Measurements from ENCODE around the gene ASB11.

Gene ASB11, protein sequence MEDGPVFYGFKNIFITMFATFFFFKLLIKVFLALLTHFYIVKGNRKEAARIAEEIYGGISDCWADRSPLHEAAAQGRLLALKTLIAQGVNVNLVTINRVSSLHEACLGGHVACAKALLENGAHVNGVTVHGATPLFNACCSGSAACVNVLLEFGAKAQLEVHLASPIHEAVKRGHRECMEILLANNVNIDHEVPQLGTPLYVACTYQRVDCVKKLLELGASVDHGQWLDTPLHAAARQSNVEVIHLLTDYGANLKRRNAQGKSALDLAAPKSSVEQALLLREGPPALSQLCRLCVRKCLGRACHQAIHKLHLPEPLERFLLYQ

DNA sequence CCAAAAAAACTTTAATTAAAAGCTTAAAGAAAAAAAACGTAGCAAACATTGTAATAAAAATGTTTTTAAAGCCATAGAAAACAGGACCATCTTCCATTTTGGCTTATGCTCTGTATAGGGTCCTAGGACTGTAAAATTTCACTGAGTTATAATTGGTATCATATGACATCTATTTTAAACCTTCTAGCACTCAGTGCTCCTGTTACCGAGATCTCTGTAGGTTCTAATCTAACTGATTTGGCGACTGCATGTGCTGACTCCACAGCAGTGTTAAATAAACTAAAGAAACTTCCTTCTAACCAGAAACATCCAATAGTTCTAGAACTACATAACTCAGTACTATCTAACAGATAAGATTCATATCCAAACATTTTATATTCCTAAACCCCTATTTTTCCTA, at the start of gene ASB11:
TSS of gene ASB11 (minus strand) at position 132 of the 400 bp plus-strand sequence. CDS start at position 97, 35 bp downstream.
- in situ Hi-C loops (cut with HindIII; ENCODE audit: low sequenced_read_pairs), result no loop called here

DNA sequence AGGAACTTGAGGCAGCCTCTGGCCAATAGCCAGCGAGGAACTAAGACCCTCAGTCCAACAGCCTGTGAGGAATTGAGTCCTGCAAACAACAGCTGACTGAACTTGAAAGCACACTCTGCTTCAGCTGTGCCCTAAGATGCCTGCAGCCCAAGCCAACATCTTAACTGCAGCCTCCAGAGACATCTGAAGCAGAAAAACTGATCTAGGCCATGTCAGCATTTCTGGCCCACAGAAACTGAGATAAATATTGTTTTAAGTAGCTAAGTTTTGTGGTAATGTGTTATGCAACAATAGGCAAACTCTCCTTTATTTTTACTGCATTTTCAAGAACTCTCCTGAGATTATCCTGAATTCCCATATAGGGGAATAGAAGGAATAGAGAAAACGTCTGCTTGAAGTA, 44.3 kb upstream of the ASB11 start:
- in situ Hi-C loops (cut with HindIII; ENCODE audit: low sequenced_read_pairs), result no loop called here

DNA sequence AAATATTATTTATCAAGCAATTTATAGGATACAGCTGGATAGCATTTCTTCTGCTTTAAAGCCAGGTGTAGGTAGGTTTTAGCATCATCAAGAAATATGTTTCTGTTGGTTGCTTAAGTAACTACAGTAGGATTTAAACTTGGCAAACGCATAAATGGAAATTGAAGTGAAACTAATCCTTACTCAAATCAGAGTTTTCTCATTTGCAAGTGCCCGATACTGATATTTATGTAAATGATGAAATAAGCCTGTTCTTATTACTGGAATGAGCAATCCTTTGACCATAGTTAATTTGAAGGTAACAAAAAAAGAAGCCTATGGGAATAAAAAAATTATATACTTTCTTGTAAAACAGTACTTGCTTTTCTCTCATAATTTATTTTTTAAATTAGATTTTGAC, 43.1 kb upstream of the ASB11 start:
- in situ Hi-C loops (cut with HindIII; ENCODE audit: low sequenced_read_pairs), result no loop called here

DNA sequence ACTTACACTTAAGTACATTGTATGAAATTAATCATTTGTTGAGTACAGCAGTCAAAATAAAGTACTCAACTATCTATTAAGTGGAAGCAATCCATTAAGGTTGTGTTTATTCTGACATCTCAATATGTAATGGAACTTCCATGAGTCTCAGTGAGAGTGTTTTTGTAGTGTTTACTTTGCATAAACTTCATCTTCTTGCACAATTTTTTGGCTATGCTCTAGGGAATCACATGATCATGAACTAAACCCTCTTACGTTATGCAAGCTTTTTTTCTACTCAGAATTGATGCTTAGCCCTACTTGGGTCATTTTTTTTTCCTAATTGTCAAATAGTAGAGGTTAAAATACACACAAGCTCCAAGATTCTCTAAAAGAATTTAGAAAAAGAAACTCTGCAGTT, 41.0 kb upstream of the ASB11 start:
- in situ Hi-C loops (cut with HindIII; ENCODE audit: low sequenced_read_pairs), result no loop called here

DNA sequence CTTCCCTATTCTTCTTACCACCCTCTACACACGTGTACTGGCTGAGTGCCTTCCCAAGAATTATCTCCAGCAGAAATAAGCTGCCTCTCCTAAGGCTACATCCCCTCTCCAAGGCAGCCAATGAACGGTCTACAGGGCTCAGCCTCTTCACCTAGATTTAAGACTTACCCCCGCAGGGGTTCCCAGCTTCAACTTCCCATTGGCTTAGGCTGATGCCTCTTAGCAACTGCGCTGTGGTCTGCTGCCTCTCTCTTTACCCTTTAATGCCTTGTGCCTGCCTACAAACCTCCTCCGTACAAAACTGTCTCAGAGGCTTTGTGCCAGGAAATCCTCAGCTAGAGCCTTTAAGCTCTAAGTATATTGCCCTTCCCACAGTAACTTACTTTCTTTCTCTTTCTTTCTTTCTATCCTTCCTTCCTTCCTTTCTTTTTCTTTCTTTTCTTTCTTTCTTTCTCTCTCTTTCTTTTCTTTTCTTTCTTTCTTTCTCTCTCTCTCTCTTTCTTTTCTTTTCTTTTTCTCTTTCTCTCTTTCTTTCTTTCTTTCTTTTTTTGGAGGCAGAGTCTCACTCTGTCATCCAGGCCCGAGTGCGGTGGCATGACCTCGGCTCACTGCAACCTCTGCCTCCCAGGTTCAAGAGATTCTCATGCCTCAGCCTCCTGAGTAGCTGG, 35.0 kb upstream of the ASB11 start:
- in situ Hi-C loops (cut with HindIII; ENCODE audit: low sequenced_read_pairs), result no loop called here

DNA sequence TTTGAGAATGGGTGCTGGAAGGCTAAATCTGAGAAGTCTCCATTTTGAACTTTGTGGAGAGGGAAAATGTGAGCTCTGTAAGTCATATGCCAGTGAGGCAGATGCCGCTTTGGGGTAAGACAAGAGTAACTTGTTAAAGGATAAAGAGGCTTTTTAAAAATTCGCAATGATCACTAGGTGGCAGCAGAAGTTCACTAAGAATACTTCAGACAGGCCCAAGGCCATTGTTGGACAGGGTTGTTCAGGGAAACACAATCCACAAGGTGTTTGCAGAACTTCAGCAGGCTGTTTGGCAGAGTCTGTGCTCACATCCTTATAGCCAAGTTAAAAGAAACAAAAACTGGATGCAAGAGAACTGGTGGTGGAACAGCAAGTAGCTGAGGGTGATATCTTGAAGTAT, 33.6 kb upstream of the ASB11 start:
- in situ Hi-C loops (cut with HindIII; ENCODE audit: low sequenced_read_pairs), result no loop called here

DNA sequence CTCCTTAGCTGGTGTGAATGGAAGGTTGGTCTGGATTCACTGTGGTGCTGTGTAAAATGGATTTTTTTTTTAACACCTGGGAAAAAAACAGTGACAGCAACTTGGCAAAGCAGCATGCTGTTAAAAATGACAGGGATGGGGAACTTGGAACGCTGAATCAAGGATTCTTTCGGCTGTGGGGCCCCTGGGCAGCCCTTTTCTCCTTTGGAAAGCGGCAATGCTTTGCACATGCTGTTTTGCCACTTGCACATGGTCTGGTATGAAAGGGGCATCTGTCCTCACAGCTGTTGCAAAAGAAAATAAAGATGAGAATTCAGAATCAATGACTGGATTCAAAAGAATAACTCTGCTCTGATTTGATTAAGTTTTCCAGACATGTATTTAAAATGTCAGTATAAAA, 30.5 kb upstream of the ASB11 start:
- in situ Hi-C loops (cut with HindIII; ENCODE audit: low sequenced_read_pairs), result no loop called here

DNA sequence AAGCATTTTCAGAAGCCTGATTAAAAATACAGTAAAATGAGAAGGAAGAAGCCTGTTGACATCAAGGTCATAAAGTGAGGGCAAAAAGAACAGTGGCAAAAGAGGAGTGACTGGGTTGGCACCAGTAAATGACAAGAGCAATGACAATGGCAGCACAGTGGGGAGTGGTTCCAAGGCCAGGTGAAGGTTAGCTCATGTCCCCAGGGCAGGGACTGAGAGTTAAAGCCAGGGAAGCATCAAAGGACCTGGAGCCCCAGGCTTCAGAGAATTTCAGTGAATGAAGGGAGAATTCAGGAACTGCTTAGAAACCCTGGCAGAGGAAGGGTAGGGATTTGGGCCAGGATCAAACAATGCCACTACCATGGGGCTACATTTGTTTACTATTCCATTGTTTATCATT, 28.7 kb upstream of the ASB11 start:
- in situ Hi-C loops (cut with HindIII; ENCODE audit: low sequenced_read_pairs), result no loop called here

DNA sequence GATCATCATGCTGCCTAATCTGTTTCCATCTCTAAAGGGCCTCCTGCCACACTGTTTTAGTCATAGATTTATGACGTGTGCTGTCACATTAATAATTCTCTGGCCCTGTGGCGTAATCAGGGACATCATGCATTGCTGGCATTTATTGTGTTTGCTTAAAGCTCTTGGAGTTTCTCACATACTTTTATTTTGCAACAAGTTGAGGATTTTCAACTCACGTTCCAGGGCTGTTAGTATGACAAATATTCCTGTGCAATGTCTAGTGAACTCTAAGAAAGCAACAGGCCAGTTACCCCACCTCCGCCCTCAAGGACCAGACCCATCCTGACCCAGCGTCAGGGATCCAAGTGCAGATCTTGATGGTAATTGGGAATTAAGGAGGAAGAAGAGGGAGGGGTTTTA, 27.6 kb upstream of the ASB11 start:
- in situ Hi-C loops (cut with HindIII; ENCODE audit: low sequenced_read_pairs), result no loop called here

DNA sequence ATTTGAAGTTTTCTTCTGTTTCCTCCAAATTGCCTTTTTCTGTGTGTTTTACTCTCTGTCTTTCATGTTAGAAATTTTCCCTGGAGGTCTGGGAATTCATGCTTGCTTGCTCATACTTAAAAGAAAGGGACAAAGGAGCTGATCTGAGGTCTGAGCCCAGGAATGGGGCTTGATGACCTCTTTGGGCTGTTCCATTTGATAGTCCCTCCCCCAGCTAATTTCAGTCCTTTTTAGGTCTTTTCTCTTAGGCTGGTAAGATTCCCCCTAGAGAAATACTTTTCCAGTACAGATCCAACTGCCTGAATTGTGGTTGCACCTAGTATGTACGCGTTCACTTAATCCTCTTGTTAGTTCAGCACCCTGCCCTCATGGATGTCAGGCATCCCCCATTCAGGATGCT, 25.4 kb upstream of the ASB11 start:
- in situ Hi-C loops (cut with HindIII; ENCODE audit: low sequenced_read_pairs), result no loop called here

DNA sequence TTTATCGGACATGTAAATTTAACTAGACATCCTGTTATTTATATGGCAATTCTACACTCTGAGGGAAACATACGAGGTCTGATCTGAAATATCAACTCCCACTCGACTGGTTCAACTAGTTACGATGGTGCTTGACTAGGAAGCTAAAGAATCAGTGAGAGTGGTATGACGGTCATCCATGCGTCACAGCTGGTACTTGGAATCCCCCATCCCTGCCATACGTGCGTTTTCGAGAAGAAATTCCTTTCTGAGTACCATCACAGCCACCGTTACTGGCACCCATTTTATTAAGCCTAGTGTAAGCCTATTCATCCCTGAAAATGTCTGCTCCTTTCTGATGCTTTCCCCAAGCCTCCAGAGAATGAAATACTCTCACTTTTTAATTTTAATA, 20.6 kb upstream of the ASB11 start:
- in situ Hi-C loops (cut with HindIII; ENCODE audit: low sequenced_read_pairs), result loop anchor here (5.0 kb wide), 1 partner anchor 36 kb away; no protein-coding TSS in a partner anchor

DNA sequence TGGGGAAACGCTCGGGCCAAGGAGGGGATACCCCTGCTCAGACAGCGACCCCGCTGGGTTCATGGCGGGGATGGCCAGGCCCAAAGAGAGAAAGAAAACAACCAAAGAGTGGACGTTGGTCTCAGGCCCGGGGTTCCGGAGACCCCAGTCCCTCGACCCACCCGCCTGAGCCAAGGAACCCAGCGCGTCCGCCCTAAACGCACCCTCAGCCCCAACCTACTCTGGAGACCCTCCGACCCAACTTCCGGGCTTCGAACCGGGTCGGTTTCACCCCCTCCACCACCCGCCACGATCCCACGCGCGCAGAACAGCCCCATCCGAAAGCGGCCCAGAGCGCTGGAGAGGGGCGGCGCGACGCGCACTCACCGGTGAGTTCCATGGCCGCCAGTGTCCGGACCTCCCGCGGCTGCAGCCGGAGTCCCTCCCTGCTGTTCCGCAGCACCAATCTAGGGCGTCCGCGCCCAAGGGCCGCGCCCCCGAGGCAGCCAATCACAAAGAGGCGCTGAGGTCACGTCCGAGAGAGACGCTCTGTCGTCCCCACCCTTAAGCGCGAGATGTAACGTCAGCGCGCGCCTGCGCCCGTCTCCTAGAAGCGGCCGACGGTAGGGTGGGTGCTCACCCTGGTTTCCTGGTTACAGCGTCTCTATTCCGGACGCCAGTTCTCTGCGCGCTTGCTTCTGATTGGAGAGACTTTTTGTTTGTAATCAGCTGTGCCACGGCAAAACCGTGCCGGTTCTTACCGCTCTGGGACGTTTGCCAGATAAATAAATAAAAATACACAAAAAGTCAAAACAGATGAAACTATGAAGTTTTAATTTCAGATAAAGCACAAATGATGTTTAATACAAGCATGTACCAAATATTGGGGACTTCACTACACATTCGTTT, 19.9 kb upstream of the ASB11 start, which contains the start of gene PIGA:
TSS of gene PIGA (minus strand) at position 389 of the 888 bp plus-strand sequence. CDS start 3,593 bp downstream, outside the sequence.
- in situ Hi-C loops (cut with HindIII; ENCODE audit: low sequenced_read_pairs), result loop anchor here (5.0 kb wide), 1 partner anchor 37 kb away; no protein-coding TSS in a partner anchor

DNA sequence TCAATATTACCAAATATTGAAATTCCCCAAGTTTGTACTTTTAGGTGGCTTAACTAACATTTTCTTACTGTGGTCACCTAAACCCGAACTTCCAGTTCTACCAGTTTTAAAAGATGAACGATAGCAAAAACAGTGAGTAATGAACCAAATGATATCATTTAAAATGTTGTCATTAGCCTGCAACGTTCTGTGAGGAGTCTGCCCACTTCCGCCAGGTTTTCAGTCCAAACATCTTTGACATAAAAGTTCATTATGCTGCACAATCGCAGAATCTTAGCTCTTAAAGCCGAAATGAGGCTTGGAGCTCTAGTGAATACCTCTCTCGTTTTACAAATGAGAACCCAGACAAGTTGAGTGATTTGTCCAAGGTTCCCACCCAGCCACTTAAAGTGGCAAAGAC, 19.1 kb upstream of the ASB11 start:
- in situ Hi-C loops (cut with HindIII; ENCODE audit: low sequenced_read_pairs), result no loop called here

DNA sequence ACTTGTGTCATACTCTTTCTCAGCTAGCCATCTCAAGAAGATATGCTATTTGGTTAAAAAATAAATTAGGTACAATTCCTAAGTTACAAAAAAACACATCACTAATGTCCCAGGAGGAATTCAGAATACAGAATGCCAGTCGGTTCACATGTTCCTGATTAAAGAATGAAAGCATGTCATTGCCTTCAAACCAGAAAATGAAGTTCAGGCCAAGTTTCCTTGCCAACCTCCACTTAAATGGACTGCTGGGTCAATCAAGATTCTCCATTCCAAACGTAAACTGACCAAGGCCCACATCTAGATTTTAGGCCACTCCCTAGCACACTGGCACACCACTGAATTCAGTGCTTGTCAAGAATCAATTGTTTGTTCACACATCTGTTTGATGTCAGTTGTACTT, 13.4 kb upstream of the ASB11 start:
- in situ Hi-C loops (cut with HindIII; ENCODE audit: low sequenced_read_pairs), result no loop called here

DNA sequence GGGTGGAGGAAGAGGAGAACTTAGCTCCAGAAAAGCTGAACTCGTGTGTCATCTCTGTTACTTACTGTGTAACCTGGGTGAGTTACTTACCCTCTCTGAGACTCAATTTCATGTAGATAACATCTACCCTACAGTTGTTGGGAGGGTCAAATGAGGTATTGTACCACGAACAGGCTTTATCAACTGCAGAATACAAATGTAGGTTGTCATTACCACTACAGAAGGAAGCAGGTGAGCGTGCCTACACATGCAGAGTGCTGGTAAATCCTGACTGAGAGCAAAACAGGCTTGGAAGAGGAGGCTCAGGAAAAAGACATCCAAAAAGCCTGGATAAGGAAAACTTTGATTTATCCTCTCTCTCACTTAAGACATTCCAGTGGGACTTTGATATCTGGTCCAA, 12.7 kb upstream of the ASB11 start:
- in situ Hi-C loops (cut with HindIII; ENCODE audit: low sequenced_read_pairs), result no loop called here

DNA sequence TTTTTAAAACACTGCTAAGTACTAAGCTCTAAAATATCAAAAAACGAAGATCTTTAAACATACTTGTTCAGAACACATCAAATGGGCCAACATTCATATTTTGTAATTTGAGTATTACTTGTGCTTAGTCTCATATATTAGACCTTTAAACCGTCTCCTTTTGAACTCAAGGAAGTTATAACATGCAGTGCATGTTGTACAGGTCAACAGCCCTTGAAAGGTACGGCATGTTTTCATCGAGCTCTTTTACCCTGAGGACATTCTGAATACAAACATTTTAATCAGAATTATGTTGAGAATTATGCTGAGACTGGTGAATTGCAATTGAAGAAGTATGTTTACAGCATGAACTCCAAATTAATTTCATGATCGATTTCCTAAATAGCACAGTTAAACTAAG, 7.0 kb upstream of the ASB11 start:
- in situ Hi-C loops (cut with HindIII; ENCODE audit: low sequenced_read_pairs), result no loop called here

DNA sequence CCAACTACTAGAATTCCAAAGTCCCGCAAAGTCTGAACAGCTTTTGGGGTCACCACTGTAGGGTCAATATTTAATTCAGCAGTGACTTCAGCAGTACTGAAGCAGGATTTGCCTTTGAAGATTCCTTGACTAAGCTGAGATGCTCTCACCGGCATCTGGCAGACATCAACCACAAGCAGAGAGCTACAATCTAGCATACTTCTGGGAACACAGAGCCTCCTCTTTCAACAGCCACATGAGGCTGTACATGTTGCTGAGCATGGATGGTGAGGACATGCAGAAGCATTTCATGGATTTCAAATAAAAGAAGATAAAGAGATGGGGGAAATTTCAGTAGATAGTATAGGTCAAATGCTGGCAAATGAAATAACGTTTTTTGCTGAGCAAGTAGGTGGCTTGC, 6.6 kb upstream of the ASB11 start:
- in situ Hi-C loops (cut with HindIII; ENCODE audit: low sequenced_read_pairs), result no loop called here

DNA sequence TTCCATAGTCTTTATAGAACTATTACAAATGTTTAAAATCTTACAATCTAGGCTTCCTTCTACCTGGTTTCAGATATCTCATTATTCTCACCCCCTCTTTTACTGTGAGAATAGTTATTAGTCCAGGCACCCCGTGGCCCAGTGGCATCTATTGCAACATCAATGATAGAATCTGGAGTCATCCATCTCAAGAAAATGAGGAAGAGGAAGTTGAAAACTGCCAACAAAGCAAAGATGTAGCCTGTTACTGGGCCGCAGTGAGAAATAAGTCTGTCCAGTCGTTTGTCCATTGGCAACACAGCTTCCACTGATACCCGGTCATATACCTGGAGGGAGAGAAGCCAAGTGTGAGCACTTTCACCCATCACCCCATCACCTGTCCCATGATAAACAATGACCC, 6.0 kb upstream of the ASB11 start:
- in situ Hi-C loops (cut with HindIII; ENCODE audit: low sequenced_read_pairs), result no loop called here

DNA sequence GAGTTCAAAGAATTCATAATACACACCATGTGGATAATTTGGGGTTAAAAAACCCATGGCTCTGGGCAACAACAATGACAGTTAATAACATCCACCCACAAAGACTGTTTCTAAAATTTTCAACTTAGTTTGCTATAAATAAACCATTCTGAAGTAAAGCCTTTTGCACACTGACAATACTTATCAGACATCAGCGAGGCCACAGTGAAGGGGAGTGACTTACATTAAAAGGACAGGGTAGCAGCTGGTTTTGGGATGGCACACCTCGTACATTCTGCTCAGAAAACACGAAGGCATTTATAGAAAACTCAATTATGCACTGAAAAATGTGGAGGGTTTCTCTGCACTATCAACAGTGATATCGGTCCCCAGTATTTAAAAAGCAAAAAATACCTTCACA, 4.9 kb upstream of the ASB11 start:
- in situ Hi-C loops (cut with HindIII; ENCODE audit: low sequenced_read_pairs), result no loop called here

DNA sequence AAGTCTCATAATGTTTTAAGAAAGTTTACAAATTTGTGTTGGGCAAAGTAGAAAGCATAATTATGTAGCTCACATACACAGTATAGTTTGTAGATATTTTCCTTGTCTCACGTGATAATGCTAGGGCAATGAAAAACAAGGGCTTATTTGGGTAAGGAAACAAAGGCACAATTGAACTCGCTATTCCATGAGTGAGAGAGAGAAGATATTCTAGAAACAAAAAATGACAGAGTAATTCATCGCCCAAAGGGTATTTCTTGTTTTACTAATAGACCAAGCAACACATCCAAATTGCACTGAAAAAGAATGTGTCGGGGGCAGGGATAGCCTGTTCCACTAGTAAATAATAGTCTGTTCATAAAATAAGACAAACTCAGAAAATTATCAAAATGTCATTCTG, 3.6 kb upstream of the ASB11 start:
- in situ Hi-C loops (cut with HindIII; ENCODE audit: low sequenced_read_pairs), result no loop called here

DNA sequence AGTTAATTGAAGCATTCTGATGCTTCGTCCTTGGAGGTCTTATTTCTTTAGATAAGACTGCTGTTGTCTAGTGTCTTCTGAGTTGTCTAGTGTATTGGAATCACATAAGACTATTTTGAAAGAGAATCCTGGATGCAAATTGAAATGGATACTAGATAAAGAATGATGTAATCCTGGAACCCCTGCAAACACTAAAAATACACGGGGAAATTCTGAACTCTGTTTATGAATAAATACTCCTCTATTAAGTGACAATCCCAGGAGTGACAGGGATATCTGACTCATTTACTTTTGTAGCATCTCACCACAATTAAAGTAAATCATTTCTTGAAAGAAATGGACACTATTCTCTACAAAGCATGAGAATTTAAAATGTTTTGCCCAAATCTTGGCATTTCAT, 968 bp downstream of the ASB11 start:
- in situ Hi-C loops (cut with HindIII; ENCODE audit: low sequenced_read_pairs), result no loop called here

DNA sequence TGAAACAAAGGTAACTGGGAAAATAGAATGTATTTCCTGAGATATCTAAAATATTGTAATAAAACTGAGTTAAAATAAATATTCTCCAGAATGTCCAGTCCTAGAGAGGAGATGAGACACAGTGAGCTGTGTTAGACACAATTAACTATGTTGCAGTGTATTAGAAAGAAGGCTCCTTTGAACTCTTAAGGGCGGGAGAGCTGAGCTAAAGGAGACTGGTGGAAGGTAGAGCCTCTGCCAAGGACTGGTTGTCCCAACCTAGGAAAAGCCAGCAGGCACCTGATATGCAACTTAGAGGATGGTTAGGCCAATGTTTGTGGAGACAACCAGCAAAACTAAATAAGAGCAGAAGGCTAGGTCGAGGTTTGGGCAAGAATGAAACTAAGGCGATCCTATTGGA, 4.3 kb downstream of the ASB11 start:
- in situ Hi-C loops (cut with HindIII; ENCODE audit: low sequenced_read_pairs), result no loop called here
